Upper lobe of left lung (tissue), 6 donors: Measurements from ENCODE around the gene IGF2R. TPM values are rescaled to one million over a fixed set of nuclear protein-coding genes. Genes with fewer than 3 reads are reported as not detected.

Experiments
- ATAC-seq, 2 donors: fragments of 200-7000 bp; cut with Tn5 transposase; one replicate each; pipeline ENCODE4 v1.9.1; 2022; ENCODE audit warnings: mild to moderate bottlenecking in 2 of 2, moderate library complexity in 2 of 2; ENCODE audit not compliant: low FRiP score in 2 of 2
- DNase-seq, 2 donors: peaks; one replicate each; pipeline ENCODE4 v3.0.0-alpha.2; 2019 to 2020
- H3K27ac ChIP-seq, 4 donors: fragments of 200-600 bp; sonication (generic); one replicate each; pipeline ENCODE4 v1.5.1; 2016 to 2019
- H3K27me3 ChIP-seq, 4 donors: fragments of 200-600 bp; sonication (generic); one replicate each; pipeline ENCODE4 v1.5.1; 2017 to 2019
- H3K36me3 ChIP-seq, 4 donors: fragments of 200-600 bp; sonication (generic); one replicate each; pipeline ENCODE4 v1.5.1; 2016 to 2019
- H3K4me1 ChIP-seq, 4 donors: fragments of 200-600 bp; sonication (generic); one replicate each; pipeline ENCODE4 v1.5.1; 2018 to 2019
- H3K4me3 ChIP-seq, 4 donors: fragments of 200-600 bp; sonication (generic); one replicate each; pipeline ENCODE4 v1.5.1; 2017 to 2019; ENCODE audit warnings: mild to moderate bottlenecking in 2 of 4, moderate library complexity in 1 of 4
- H3K9me3 ChIP-seq, 4 donors: fragments of 200-600 bp; sonication (generic); one replicate each; pipeline ENCODE4 v1.5.1; 2018 to 2019
- EP300 ChIP-seq, 4 donors: sonication (generic); formaldehyde crosslinking; IDR thresholded peaks; one replicate each; pipeline ENCODE4 v1.5.1; 2017; ENCODE audit warnings: antibody characterized with exemption in 4 of 4, control low read depth in 2 of 4
- POLR2A ChIP-seq, 4 donors: fragments of 450-650 bp; IDR thresholded peaks; one replicate each; pipeline ENCODE4 v1.5.1; 2016 to 2017; ENCODE audit warnings: antibody characterized with exemption in 4 of 4, mild to moderate bottlenecking in 2 of 4
- POLR2AphosphoS5 ChIP-seq, 2 donors: sonication (generic); formaldehyde crosslinking; IDR thresholded peaks; one replicate each; pipeline ENCODE4 v1.5.1; 2017; ENCODE audit warnings: antibody characterized with exemption in 2 of 2
- WGBS, 2 donors: methylation state at CpG; one replicate each; pipeline ENCODE4 v1.1.5; 2017 to 2018; 5-methylcytosine and 5-hydroxymethylcytosine counted together
- total RNA-seq, 6 donors: library from RNA; depleted of rRNA in 4 of 6; stranded (reverse); fragments of >200 nt in 4 of 6; gene quantifications; one replicate each; pipeline versions ENCODE4 v1.1.0 to v1.2.1, GENCODE V29; 2016 to 2021
- TF ChIP-seq, protein P1 (sequence below), 6 experiments: fragments of 450-650 bp in 4 of 6; fragments of 200-600 bp in 2 of 6; sonication (generic) in 2 of 6; IDR thresholded peaks; one replicate each; pipeline ENCODE4 v1.5.1; 2016 to 2019; ENCODE audit warnings: antibody characterized with exemption in 6 of 6
- donor health status: DM: no; HTN: no; CAD: no; lungs with moderate emphysema.
- donor health status: DM: no; HTN: yes; CAD: no; lungs with severe emphysema.

IGF2R gene
- total RNA-seq, 6 donors from 2014 or later: 103 to 150 (median 128) TPM

DNA sequence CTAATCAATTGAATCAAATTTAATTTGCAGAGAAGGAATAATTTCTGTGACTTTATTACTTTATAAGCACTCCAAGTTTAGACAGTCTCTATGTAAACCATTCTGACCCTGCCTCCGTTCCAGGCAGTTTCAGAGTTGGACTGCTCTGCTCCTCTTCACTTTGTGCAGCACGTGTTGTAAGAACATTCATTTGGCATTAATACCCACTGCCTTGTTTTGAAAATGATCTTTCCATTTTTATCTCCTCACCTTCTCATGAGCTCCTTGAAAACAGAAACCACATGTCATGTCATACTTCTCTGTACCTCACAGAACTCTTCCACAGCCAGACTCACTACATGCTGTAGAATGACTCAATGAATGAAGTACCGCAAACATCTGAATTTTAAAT lies 178.3 kb downstream of the IGF2R start:
- no peaks in the 10 kb centered on the region for H3K27me3 ChIP-seq
- 87 to 94% methylated on average over 3 of the region's 3 CpGs for WGBS, 2 donors
- DNase-seq (no peak), ATAC-seq (no peak)
- TF ChIP-seq, protein P1, sequence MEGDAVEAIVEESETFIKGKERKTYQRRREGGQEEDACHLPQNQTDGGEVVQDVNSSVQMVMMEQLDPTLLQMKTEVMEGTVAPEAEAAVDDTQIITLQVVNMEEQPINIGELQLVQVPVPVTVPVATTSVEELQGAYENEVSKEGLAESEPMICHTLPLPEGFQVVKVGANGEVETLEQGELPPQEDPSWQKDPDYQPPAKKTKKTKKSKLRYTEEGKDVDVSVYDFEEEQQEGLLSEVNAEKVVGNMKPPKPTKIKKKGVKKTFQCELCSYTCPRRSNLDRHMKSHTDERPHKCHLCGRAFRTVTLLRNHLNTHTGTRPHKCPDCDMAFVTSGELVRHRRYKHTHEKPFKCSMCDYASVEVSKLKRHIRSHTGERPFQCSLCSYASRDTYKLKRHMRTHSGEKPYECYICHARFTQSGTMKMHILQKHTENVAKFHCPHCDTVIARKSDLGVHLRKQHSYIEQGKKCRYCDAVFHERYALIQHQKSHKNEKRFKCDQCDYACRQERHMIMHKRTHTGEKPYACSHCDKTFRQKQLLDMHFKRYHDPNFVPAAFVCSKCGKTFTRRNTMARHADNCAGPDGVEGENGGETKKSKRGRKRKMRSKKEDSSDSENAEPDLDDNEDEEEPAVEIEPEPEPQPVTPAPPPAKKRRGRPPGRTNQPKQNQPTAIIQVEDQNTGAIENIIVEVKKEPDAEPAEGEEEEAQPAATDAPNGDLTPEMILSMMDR (IDR thresholded peaks at IDR 0.05): no peak
- no peak for TF ChIP-seq EP300 (IDR thresholded peaks at IDR 0.05)
- TF ChIP-seq POLR2A (IDR thresholded peaks at IDR 0.05): no peak
- TF ChIP-seq POLR2AphosphoS5 (IDR thresholded peaks at IDR 0.05): no peak
- H3K36me3 ChIP-seq: no peaks in the 10 kb centered on the region
- H3K4me3 ChIP-seq: no peak overlapping the region
- H3K4me1 ChIP-seq: no peaks in the 10 kb centered on the region
- no peak overlapping the region for H3K27ac ChIP-seq
- no peaks in the 10 kb centered on the region for H3K9me3 ChIP-seq

DNA sequence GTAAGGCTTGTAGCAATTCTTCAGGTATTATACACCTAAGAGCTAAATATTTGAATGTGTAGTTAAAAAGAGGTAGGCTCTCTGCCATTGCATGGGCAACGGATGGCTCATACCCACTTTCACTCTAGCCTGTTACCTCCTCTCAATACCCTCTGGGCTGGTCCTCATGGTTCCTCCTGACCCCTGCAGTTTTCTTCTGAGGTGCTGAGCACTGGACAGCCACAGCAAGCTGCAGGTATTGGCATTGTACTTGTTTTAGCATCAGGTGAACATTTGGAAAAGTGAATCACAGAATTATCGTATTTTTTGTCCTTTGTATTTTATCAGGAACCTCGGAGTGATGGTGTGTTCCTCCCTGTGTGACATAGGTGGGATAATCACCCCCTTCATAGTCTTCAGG lies 185.6 kb downstream of the IGF2R start:
- WGBS, 2 donors: 91 to 99% methylated on average over 3 of the region's 3 CpGs
- no peak for DNase-seq
- no peak overlapping the region for H3K4me3 ChIP-seq
- no peak overlapping the region for H3K27ac ChIP-seq
- TF ChIP-seq EP300 (IDR thresholded peaks at IDR 0.05): no peak
- TF ChIP-seq, protein P1 (IDR thresholded peaks at IDR 0.05): no peak
- TF ChIP-seq POLR2A (IDR thresholded peaks at IDR 0.05): no peak
- TF ChIP-seq POLR2AphosphoS5 (IDR thresholded peaks at IDR 0.05): no peak
- no peaks in the 10 kb centered on the region for H3K36me3 ChIP-seq
- H3K4me1 ChIP-seq: no peaks in the 10 kb centered on the region
- H3K9me3 ChIP-seq: peaks cover 0 to 3% (median 0%) of the 10 kb centered on the region in 4 donors
- no peaks in the 10 kb centered on the region for H3K27me3 ChIP-seq
- no peak for ATAC-seq

DNA sequence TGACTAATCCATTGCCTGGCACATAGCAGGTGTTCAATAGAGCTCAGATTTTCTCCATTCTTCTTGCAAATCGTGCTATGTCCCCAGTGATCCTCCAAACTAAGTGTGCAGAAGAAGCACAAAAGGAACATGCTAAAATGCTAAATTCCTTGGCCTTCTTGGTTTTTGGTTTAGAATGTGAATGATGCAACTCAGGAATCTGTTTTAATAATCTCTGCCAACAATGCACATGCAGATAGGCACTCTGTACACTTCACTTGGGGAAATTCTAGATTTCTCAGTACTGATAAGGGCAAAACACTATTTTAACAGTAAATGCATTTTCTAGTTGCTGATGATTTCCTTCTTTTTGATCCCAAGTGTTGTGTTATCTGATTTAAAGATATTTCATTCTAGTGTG lies 188.0 kb downstream of the IGF2R start:
- ATAC-seq (no peak), DNase-seq (no peak)
- WGBS, 2 donors: 57 to 80% methylated on average over 1 of the region's 1 CpG
- TF ChIP-seq, protein P1 (IDR thresholded peaks at IDR 0.05): no peak
- no peak for TF ChIP-seq POLR2A (IDR thresholded peaks at IDR 0.05)
- no peak for TF ChIP-seq POLR2AphosphoS5 (IDR thresholded peaks at IDR 0.05)
- no peak for TF ChIP-seq EP300 (IDR thresholded peaks at IDR 0.05)
- Histone ChIP-seq H3K9me3 (peaks cover 0 to 3% (median 0%) of the 10 kb centered on the region in 4 donors), H3K27ac (no peak overlapping the region), H3K4me1 (peaks cover 0 to 7% (median 0%) of the 10 kb centered on the region in 4 donors), H3K27me3 (no peaks in the 10 kb centered on the region), H3K36me3 (no peaks in the 10 kb centered on the region), H3K4me3 (no peak overlapping the region)

DNA sequence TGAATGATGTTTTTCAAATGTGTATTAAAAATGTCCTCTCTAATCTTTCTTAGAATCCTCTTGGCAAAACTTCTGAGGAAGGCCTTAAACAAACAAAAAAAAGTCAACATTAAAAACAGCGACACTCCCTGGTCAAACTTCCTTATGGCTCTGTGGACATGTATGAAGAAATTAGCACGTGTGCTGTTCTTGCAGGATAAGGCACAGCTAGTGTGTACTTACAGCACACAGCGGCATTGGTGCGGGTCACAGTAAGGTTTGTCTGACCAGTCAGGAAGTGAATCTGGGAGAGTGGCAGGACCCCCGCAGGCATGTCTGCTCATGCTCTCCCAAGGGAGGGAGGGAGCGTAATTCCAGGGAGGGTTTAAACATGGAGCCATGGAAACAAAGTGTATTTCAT lies 191.6 kb downstream of the IGF2R start:
- TF ChIP-seq POLR2A (IDR thresholded peaks at IDR 0.05) (no peak), EP300 (IDR thresholded peaks at IDR 0.05) (no peak), POLR2AphosphoS5 (IDR thresholded peaks at IDR 0.05) (no peak)
- TF ChIP-seq, protein P1 (IDR thresholded peaks at IDR 0.05): peak in 2 of 6 experiments; percentile 19 to 28
- 51 to 56% methylated on average over 5 to 6 of the region's 6 CpGs for WGBS, 2 donors
- DNase-seq (peak in 1 of 2 donors; percentile 37), ATAC-seq (peak in 1 of 2 donors; percentile 79)
- H3K4me3 ChIP-seq: no peak overlapping the region
- no peak overlapping the region for H3K27ac ChIP-seq
- H3K27me3 ChIP-seq: no peaks in the 10 kb centered on the region
- H3K4me1 ChIP-seq: peaks cover 0 to 7% (median 0%) of the 10 kb centered on the region in 4 donors
- no peaks in the 10 kb centered on the region for H3K9me3 ChIP-seq
- no peaks in the 10 kb centered on the region for H3K36me3 ChIP-seq

Other genes with a start within 250 kb of the IGF2R start
- gene WTAP, start 241.6 kb upstream of the IGF2R start, total RNA-seq: 100 to 1,000 TPM in 2 of 6 donors, 10 to 100 TPM in 4; 67.0 to 123 (median 90.6) TPM
- 10 to 100 TPM in 4 of 6 donors, 1 to 10 TPM in 2; 5.2 to 62.5 (median 30.5) TPM for gene ACAT2, start 207.0 kb upstream of the IGF2R start, total RNA-seq
- gene TCP1, start 179.5 kb upstream of the IGF2R start, total RNA-seq: 100 to 1,000 TPM in 3 of 6 donors, 10 to 100 TPM in 3; 43.0 to 128 (median 95.2) TPM
- gene MRPL18, start 178.6 kb upstream of the IGF2R start, total RNA-seq: 10 to 100 TPM; 18.9 to 61.5 (median 58.7) TPM
- 1 to 10 TPM in 1 of 6 donors, under 1 TPM in 1, not detected in 4; 0.37 to 1.0 TPM for gene PNLDC1, start 168.8 kb upstream of the IGF2R start, total RNA-seq
- gene MAS1, start 78.1 kb upstream of the IGF2R start, total RNA-seq: under 1 TPM in 1 of 6 donors, not detected in 5; 0.03 TPM
- 1 to 10 TPM in 5 of 6 donors, under 1 TPM in 1; 0.67 to 4.2 (median 2.0) TPM for gene SLC22A1, start 152.7 kb downstream of the IGF2R start, total RNA-seq